GM21825 (cell line): ENCODE measurements around the gene AGXT.

ENCODE experiments used
- ATAC-seq: cut with Tn5 transposase; IDR thresholded peaks from one replicate; pipeline ENCODE4 v1.9.1; 2021; ENCODE audit warnings: mild to moderate bottlenecking, moderate library complexity; ENCODE audit not compliant: unreplicated experiment

AGXT gene

GRCh38 chr2:240868286-240869108 lies at the start of gene AGXT:
TSS of gene AGXT (plus strand) at chr2:240868824. CDS start at chr2:240868866, 42 bp downstream.
- ATAC-seq, result no peak

GRCh38 chr2:240819126-240819857 lies 49.3 kb upstream of the AGXT start:
- ATAC-seq, result no peak

- ATAC-seq, result no peak
These were observed 48.6 kb upstream of the AGXT start, which contains the start of gene KIF1A for GRCh38 chr2:240819858-240820606. TSS of gene KIF1A (minus strand) at chr2:240820219. CDS start at chr2:240797752, 22,467 bp downstream.

- no peak for ATAC-seq
These were observed 47.8 kb upstream of the AGXT start for GRCh38 chr2:240820607-240821428.

- ATAC-seq, result no peak
These were observed 47.2 kb upstream of the AGXT start for GRCh38 chr2:240821429-240821778.

- ATAC-seq, result no peak
These were observed 46.3 kb upstream of the AGXT start for GRCh38 chr2:240822280-240822847.

- no peak for ATAC-seq
These were observed 44.9 kb upstream of the AGXT start for GRCh38 chr2:240823449-240824336.

GRCh38 chr2:240825476-240825875 lies 43.1 kb upstream of the AGXT start:
- ATAC-seq, result no peak

- ATAC-seq, result no peak
These were observed 36.9 kb upstream of the AGXT start for GRCh38 chr2:240831594-240832204.

- peak; percentile 80 for ATAC-seq
These were observed 36.4 kb upstream of the AGXT start for GRCh38 chr2:240832205-240832727.

GRCh38 chr2:240832921-240833494 lies 35.6 kb upstream of the AGXT start:
- no peak for ATAC-seq

GRCh38 chr2:240833724-240834285 lies 34.8 kb upstream of the AGXT start:
- ATAC-seq, result no peak

GRCh38 chr2:240834377-240834975 lies 34.1 kb upstream of the AGXT start:
- ATAC-seq, result no peak

- ATAC-seq, result no peak
These were observed 33.1 kb upstream of the AGXT start for GRCh38 chr2:240835528-240835927.

GRCh38 chr2:240836781-240837467 lies 31.7 kb upstream of the AGXT start:
- ATAC-seq, result no peak

- ATAC-seq, result no peak
These were observed 31.0 kb upstream of the AGXT start for GRCh38 chr2:240837621-240838020.
